H9 (cell line): ENCODE data around the gene TEX22. TPM values are rescaled to one million over a fixed set of nuclear protein-coding genes. Genes with fewer than 3 reads are reported as not detected.

Experiments
- DNase-seq: peaks from one replicate; pipeline ENCODE4 v3.0.0-alpha.2; 2017
- H2AFZ ChIP-seq: one replicate; pipeline ENCODE4 v1.6.1; 2013; ENCODE audit warnings: mild to moderate bottlenecking, low read length, control low read depth, moderate library complexity
- H2AK5ac ChIP-seq: 2 replicates; pipeline ENCODE4 v1.6.1; 2013; ENCODE audit warnings: low read length, control low read depth, mixed read lengths; ENCODE audit not compliant: insufficient read length
- H2BK120ac ChIP-seq: one replicate; pipeline ENCODE4 v1.6.1; 2013; ENCODE audit warnings: low read depth, mild to moderate bottlenecking, low read length, control low read depth, inconsistent platforms; ENCODE audit not compliant: poor library complexity, severe bottlenecking
- H2BK12ac ChIP-seq: 2 replicates; pipeline ENCODE4 v1.6.1; 2013; ENCODE audit warnings: low read length, control low read depth, mixed read lengths, low read depth; ENCODE audit not compliant: insufficient read length
- H2BK15ac ChIP-seq: 2 replicates; pipeline ENCODE4 v1.6.1; 2013; ENCODE audit warnings: low read depth, low read length, control low read depth
- H2BK20ac ChIP-seq: one replicate; pipeline ENCODE4 v1.6.1; 2013; ENCODE audit warnings: low read depth, mild to moderate bottlenecking, low read length, control low read depth, inconsistent platforms; ENCODE audit not compliant: poor library complexity, severe bottlenecking
- H2BK5ac ChIP-seq: 2 replicates; pipeline ENCODE4 v1.6.1; 2013; ENCODE audit warnings: low read length, control low read depth, mixed read lengths; ENCODE audit not compliant: insufficient read length
- H3K14ac ChIP-seq: 2 replicates; pipeline ENCODE4 v1.6.1; 2013; ENCODE audit warnings: low read length, control low read depth; ENCODE audit not compliant: insufficient read depth
- H3K18ac ChIP-seq: 2 replicates; pipeline ENCODE4 v1.6.1; 2013; ENCODE audit warnings: low read depth, mild to moderate bottlenecking, mixed read lengths, low read length, control low read depth; ENCODE audit not compliant: insufficient read length
- H3K23ac ChIP-seq: 2 replicates; pipeline ENCODE4 v1.6.1; 2013; ENCODE audit warnings: low read length, control low read depth, mixed read lengths, low read depth; ENCODE audit not compliant: insufficient read length
- H3K23me2 ChIP-seq: 2 replicates; pipeline ENCODE4 v1.6.1; 2013; ENCODE audit warnings: low read depth, mild to moderate bottlenecking, mixed read lengths, low read length, control low read depth; ENCODE audit not compliant: insufficient read length, poor library complexity, severe bottlenecking
- H3K27ac ChIP-seq: 2 replicates; pipeline ENCODE4 v1.5.1; 2013; ENCODE audit warnings: low read length, control low read depth, mixed read lengths, low read depth; ENCODE audit not compliant: insufficient read length
- H3K27me3 ChIP-seq: 2 replicates; pipeline ENCODE4 v1.6.1; 2013; ENCODE audit warnings: low read length, control low read depth, inconsistent platforms; ENCODE audit not compliant: insufficient read depth
- H3K4ac ChIP-seq: 2 replicates; pipeline ENCODE4 v1.6.1; 2013; ENCODE audit warnings: low read depth, mild to moderate bottlenecking, control low read depth, inconsistent platforms, low read length, moderate library complexity
- H3K4me1 ChIP-seq: 2 replicates; pipeline ENCODE4 v1.6.1; 2013; ENCODE audit warnings: low read length, control low read depth, inconsistent platforms; ENCODE audit not compliant: insufficient read depth
- H3K4me2 ChIP-seq: 2 replicates; pipeline ENCODE4 v1.6.1; 2013; ENCODE audit warnings: low read length, control low read depth, mixed read lengths; ENCODE audit not compliant: insufficient read length, insufficient read depth
- H3K56ac ChIP-seq: 2 replicates; pipeline ENCODE4 v1.6.1; 2013; ENCODE audit warnings: low read depth, mild to moderate bottlenecking, mixed read lengths, low read length, control low read depth; ENCODE audit not compliant: insufficient read length
- H3K79me1 ChIP-seq: 2 replicates; pipeline ENCODE4 v1.6.1; 2013; ENCODE audit warnings: low read depth, mild to moderate bottlenecking, moderate library complexity, low read length, control low read depth, inconsistent platforms; ENCODE audit not compliant: insufficient read depth, poor library complexity, severe bottlenecking
- H3K79me2 ChIP-seq: 2 replicates; pipeline ENCODE4 v1.6.1; 2013; ENCODE audit warnings: low read length, control low read depth, inconsistent platforms; ENCODE audit not compliant: insufficient read depth
- H3K9ac ChIP-seq: 2 replicates; pipeline ENCODE4 v1.6.1; 2013; ENCODE audit warnings: low read length, control low read depth, mixed read lengths; ENCODE audit not compliant: insufficient read length; ENCODE audit errors: extremely low read depth
- H3K9me3 ChIP-seq: one replicate; pipeline ENCODE4 v1.6.1; 2013; ENCODE audit warnings: low read depth, low read length, inconsistent platforms; ENCODE audit not compliant: control insufficient read depth
- H3T11ph ChIP-seq: one replicate; pipeline ENCODE4 v1.6.1; 2013; ENCODE audit warnings: mild to moderate bottlenecking, low read length, control low read depth, inconsistent platforms
- H4K20me1 ChIP-seq: one replicate; pipeline ENCODE4 v1.6.1; 2013; ENCODE audit not compliant: control insufficient read depth, insufficient read length, insufficient read depth
- H4K5ac ChIP-seq: 2 replicates; pipeline ENCODE4 v1.6.1; 2013; ENCODE audit warnings: low read depth, mild to moderate bottlenecking, mixed read lengths, low read length, control low read depth; ENCODE audit not compliant: insufficient read length
- H4K8ac ChIP-seq: replicated peaks from 2 replicates; pipeline ENCODE4 v1.6.1; 2013; ENCODE audit warnings: low read length, control low read depth, mixed read lengths, low read depth; ENCODE audit not compliant: insufficient read length
- H4K91ac ChIP-seq: 2 replicates; pipeline ENCODE4 v1.6.1; 2013; ENCODE audit warnings: low read depth, mild to moderate bottlenecking, moderate library complexity, mixed read lengths, low read length, control low read depth; ENCODE audit not compliant: insufficient read length
- H3K27ac Mint-ChIP-seq, 3 experiments: 2 replicates in 2 of 3; 3 replicates in 1 of 3; pipeline ENCODE4 v1.8.0; 2020 to 2021; ENCODE audit warnings: mixed read lengths in 3 of 3, mild to moderate bottlenecking in 1 of 3, moderate library complexity in 1 of 3
- H3K27me3 Mint-ChIP-seq: 2 replicates; pipeline ENCODE4 v1.8.0; 2021; ENCODE audit warnings: low read depth, mild to moderate bottlenecking, moderate library complexity, mixed read lengths
- H3K36me3 Mint-ChIP-seq, 3 experiments: 2 replicates in 2 of 3; 3 replicates in 1 of 3; pipeline ENCODE4 v1.8.0; 2020 to 2021; ENCODE audit warnings: low read depth in 3 of 3, mixed read lengths in 3 of 3; ENCODE audit not compliant: insufficient read depth in 1 of 3
- H3K4me1 Mint-ChIP-seq, 2 experiments: 2 replicates each; pipeline ENCODE4 v1.8.0; 2020; ENCODE audit warnings: mixed read lengths in 2 of 2
- H3K4me3 Mint-ChIP-seq, 2 experiments: 2 replicates in 1 of 2; 3 replicates in 1 of 2; pipeline ENCODE4 v1.8.0; 2020 to 2021; ENCODE audit warnings: mild to moderate bottlenecking in 2 of 2, mixed read lengths in 2 of 2, moderate library complexity in 1 of 2
- H3K9me3 Mint-ChIP-seq, 2 experiments: 2 replicates in 1 of 2; 3 replicates in 1 of 2; pipeline ENCODE4 v1.8.0; 2020; ENCODE audit warnings: mild to moderate bottlenecking in 2 of 2, mixed read lengths in 2 of 2, moderate library complexity in 1 of 2
- WGBS: extraction: QIAGEN DNeasy Blood & Tissue Kit; methylation state at CpG from one replicate; pipeline ENCODE4 v1.1.7; 2013; ENCODE audit warnings: missing lambda C conversion rate, low lambda C conversion rate, mixed read lengths; ENCODE audit not compliant: insufficient read length; ENCODE audit errors: extremely low coverage; 5-methylcytosine and 5-hydroxymethylcytosine counted together
- total RNA-seq: library from RNA; stranded (reverse); gene quantifications from 2 replicates; pipeline ENCODE4 v1.2.1, GENCODE V29; 2021
- TF ChIP-seq, protein P1 (sequence below): fragments of 200-600 bp; sonication (generic); conservative IDR thresholded peaks from 3 replicates; pipeline ENCODE4 v1.8.0; 2021; ENCODE audit warnings: antibody characterized with exemption, mild to moderate bottlenecking

Gene TEX22
- total RNA-seq, 1 experiment from 2014 or later = 0.83 TPM

DNA sequence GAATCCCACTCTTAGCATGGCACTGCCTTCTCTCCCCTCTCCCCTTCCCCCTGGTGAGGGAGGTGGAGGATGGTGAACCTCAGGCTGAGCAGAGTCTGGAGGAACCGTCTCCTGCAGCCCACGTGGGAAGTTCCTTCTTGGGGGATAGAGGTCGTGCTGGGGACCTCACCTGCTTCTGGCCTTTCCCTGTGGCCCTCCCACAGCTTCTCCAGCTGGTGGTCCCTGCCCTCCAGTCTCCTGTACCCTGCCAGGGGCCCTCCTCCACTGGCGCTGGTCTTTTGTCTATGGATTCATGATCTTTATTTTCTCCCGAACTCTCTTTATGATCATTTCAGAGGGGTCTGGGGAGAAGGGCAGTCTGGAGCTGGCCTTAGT lies 12.3 kb downstream of the TEX22 start:
- Histone ChIP-seq H2BK12ac (no peak overlapping the region), H2AK5ac (no peak overlapping the region), H3K56ac (no peak overlapping the region), H3K18ac (no peak overlapping the region), H4K91ac (no peak overlapping the region), H4K8ac (no peak overlapping the region), H2BK5ac (no peak overlapping the region), H3K4ac (no peak overlapping the region), H3K4me1 (no peaks in the 10 kb centered on the region), H3K27ac (no peak overlapping the region), H3K23ac (no peak overlapping the region), H4K5ac (no peak overlapping the region), H2AFZ (no peak overlapping the region), H3K79me2 (no peaks in the 10 kb centered on the region), H3T11ph (no peak overlapping the region), H3K14ac (no peak overlapping the region), H3K23me2 (peaks cover 8% of the 10 kb centered on the region), H2BK120ac (no peak overlapping the region), H4K20me1 (peaks cover 3% of the 10 kb centered on the region), H3K9ac (no peak overlapping the region), H3K27me3 (peaks cover 12% of the 10 kb centered on the region), H2BK20ac (no peak overlapping the region), H2BK15ac (no peak overlapping the region), H3K4me2 (peak overlapping the region; percentile 34), H3K9me3 (no peaks in the 10 kb centered on the region), H3K79me1 (no peaks in the 10 kb centered on the region)
- Mint-ChIP-seq H3K4me1 (peaks cover 6 to 25% of the 10 kb centered on the region in 2 experiments; a peak in 3 of 4 replicates), H3K9me3 (peaks cover 0 to 12% of the 10 kb centered on the region in 2 experiments; a peak in 2 of 5 replicates), H3K4me3 (peak overlapping the region; percentile 46 to 60; a peak in 3 of 5 replicates), H3K27ac (no peak overlapping the region), H3K36me3 (peaks cover 0 to 3% (median 3%) of the 10 kb centered on the region in 3 experiments; a peak in 2 of 7 replicates), H3K27me3 (peaks cover 89% of the 10 kb centered on the region)
- WGBS = no CpG with 5 or more reads among the region's 5 CpGs
- no peak for DNase-seq
- TF ChIP-seq, protein P1, sequence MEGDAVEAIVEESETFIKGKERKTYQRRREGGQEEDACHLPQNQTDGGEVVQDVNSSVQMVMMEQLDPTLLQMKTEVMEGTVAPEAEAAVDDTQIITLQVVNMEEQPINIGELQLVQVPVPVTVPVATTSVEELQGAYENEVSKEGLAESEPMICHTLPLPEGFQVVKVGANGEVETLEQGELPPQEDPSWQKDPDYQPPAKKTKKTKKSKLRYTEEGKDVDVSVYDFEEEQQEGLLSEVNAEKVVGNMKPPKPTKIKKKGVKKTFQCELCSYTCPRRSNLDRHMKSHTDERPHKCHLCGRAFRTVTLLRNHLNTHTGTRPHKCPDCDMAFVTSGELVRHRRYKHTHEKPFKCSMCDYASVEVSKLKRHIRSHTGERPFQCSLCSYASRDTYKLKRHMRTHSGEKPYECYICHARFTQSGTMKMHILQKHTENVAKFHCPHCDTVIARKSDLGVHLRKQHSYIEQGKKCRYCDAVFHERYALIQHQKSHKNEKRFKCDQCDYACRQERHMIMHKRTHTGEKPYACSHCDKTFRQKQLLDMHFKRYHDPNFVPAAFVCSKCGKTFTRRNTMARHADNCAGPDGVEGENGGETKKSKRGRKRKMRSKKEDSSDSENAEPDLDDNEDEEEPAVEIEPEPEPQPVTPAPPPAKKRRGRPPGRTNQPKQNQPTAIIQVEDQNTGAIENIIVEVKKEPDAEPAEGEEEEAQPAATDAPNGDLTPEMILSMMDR = no peak
